Gastroesophageal sphincter (tissue), 4 donors: ENCODE results near the gene UGT1A8. TPM values are rescaled to one million over a fixed set of nuclear protein-coding genes. Genes with fewer than 3 reads are reported as not detected.

Source experiments
- ATAC-seq: fragments of 150-250 bp; one replicate; pipeline ENCODE4 v1.9.1; 2016; ENCODE audit warnings: mild to moderate bottlenecking, moderate library complexity
- H3K27ac ChIP-seq, 4 donors: fragments of 200-600 bp; sonication (generic) in 3 of 4; 1 replicate in 3 of 4; 2 replicates in 1 of 4; pipeline ENCODE4 v1.5.1; 2016 to 2019
- H3K27me3 ChIP-seq: fragments of 200-600 bp; sonication (generic); one replicate; pipeline ENCODE4 v1.5.1; 2019
- H3K36me3 ChIP-seq, 2 donors: fragments of 200-600 bp; sonication (generic); one replicate each; pipeline ENCODE4 v1.5.1; 2019; ENCODE audit warnings: control low read depth in 1 of 2
- H3K4me1 ChIP-seq, 3 donors: fragments of 200-600 bp; sonication (generic); 1 replicate in 2 of 3; 2 replicates in 1 of 3; pipeline ENCODE4 v1.5.1; 2016 to 2019; ENCODE audit warnings: control low read depth in 2 of 3
- H3K4me3 ChIP-seq, 2 donors: fragments of 200-600 bp; sonication (generic); one replicate each; pipeline ENCODE4 v1.5.1; 2019; ENCODE audit warnings: mild to moderate bottlenecking in 1 of 2, moderate library complexity in 1 of 2
- H3K9me3 ChIP-seq, 3 donors: fragments of 200-600 bp; sonication (generic); one replicate each; pipeline ENCODE4 v1.5.1; 2017 to 2019; ENCODE audit warnings: control low read depth in 2 of 3
- CTCF ChIP-seq, 4 experiments: fragments of 200-600 bp in 2 of 4; fragments of 450-650 bp in 2 of 4; sonication (generic) in 1 of 4; IDR thresholded peaks; one replicate each; pipeline ENCODE4 v1.5.1; 2017 to 2019; ENCODE audit warnings: antibody characterized with exemption in 4 of 4, mild to moderate bottlenecking in 2 of 4, moderate library complexity in 2 of 4
- EP300 ChIP-seq: sonication (generic); formaldehyde crosslinking; IDR thresholded peaks from one replicate; pipeline ENCODE4 v1.6.1; 2017; ENCODE audit warnings: antibody characterized with exemption, mild to moderate bottlenecking
- POLR2A ChIP-seq, 2 donors: fragments of 450-650 bp; IDR thresholded peaks; one replicate each; pipeline ENCODE4 v1.6.1; 2017; ENCODE audit warnings: antibody characterized with exemption in 2 of 2, mild to moderate bottlenecking in 2 of 2, moderate library complexity in 1 of 2
- POLR2AphosphoS5 ChIP-seq: sonication (generic); formaldehyde crosslinking; IDR thresholded peaks from one replicate; pipeline ENCODE4 v1.6.1; 2017; ENCODE audit warnings: antibody characterized with exemption
- WGBS, 2 donors: methylation state at CpG; one replicate each; pipeline ENCODE4 v1.1.5; 2018; ENCODE audit warnings: low coverage in 1 of 2; 5-methylcytosine and 5-hydroxymethylcytosine counted together
- total RNA-seq, 4 donors: library from RNA; depleted of rRNA; stranded (reverse); fragments of >200 nt; gene quantifications; one replicate each; pipeline ENCODE4 v1.1.0, GENCODE V29; 2016

Gene UGT1A8
- total RNA-seq, 4 donors from 2014 or later, result not detected

DNA sequence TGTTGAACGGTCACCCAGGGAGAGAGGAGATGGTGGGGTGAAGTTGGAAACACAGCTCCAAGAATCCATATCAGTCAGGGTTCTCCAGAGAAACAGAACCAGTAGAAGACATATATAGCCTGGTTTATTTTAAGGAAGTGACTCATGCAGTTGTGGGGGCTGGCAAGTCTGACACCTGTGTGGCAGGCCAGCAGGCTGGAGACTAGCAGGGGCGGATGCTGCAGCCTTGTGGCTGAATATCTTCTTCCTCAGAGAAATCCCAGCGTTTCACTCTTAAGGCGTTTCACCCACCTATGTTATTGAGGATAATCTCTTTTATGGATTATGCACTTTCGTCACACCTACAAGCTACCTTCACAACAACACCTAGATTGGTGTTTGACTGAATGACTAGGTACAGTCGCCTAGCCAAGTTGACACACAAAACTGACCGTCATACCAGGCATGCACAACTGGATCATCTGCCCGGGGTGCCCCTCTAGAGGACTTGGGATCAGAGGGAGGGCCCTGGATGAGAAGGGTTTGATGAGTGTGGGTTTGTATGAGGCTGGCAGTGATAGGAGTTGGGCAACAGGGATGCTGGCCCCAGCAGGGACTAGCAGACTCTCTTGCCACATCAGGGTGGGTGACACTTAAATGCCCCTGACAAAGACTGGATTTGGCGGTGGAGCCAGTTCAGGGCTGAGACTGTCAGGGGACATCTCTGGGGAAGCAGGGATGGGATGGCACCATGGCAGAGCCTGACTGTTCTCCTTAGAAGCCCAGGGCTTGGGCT, 184.1 kb downstream of the UGT1A8 start:
- Histone ChIP-seq H3K27me3 (peaks cover 13% of the 10 kb centered on the region), H3K4me3 (no peak overlapping the region), H3K4me1 (no peaks in the 10 kb centered on the region), H3K36me3 (no peaks in the 10 kb centered on the region), H3K9me3 (no peaks in the 10 kb centered on the region), H3K27ac (no peak overlapping the region)
- TF ChIP-seq EP300 (no peak), CTCF (IDR thresholded peaks at IDR 0.05) (no peak), POLR2AphosphoS5 (no peak), POLR2A (IDR thresholded peaks at IDR 0.05) (no peak)
- WGBS, 2 donors, result 66 to 70% methylated on average over 2 to 8 of the region's 9 CpGs
- no peak for ATAC-seq

GRCh38 chr2:233802132-233802815, 184.8 kb downstream of the UGT1A8 start:
- no peak overlapping the region for H3K4me3 ChIP-seq
- H3K27me3 ChIP-seq, result peaks cover 13% of the 10 kb centered on the region
- H3K36me3 ChIP-seq, result no peaks in the 10 kb centered on the region
- no peak overlapping the region for H3K27ac ChIP-seq
- H3K9me3 ChIP-seq, result no peaks in the 10 kb centered on the region
- WGBS, 2 donors, result 58 to 86% methylated on average over 1 to 2 of the region's 3 CpGs
- no peak for ATAC-seq
- TF ChIP-seq POLR2AphosphoS5 (no peak), CTCF (IDR thresholded peaks at IDR 0.05) (no peak), POLR2A (IDR thresholded peaks at IDR 0.05) (no peak), EP300 (no peak)
- H3K4me1 ChIP-seq, result no peaks in the 10 kb centered on the region

DNA sequence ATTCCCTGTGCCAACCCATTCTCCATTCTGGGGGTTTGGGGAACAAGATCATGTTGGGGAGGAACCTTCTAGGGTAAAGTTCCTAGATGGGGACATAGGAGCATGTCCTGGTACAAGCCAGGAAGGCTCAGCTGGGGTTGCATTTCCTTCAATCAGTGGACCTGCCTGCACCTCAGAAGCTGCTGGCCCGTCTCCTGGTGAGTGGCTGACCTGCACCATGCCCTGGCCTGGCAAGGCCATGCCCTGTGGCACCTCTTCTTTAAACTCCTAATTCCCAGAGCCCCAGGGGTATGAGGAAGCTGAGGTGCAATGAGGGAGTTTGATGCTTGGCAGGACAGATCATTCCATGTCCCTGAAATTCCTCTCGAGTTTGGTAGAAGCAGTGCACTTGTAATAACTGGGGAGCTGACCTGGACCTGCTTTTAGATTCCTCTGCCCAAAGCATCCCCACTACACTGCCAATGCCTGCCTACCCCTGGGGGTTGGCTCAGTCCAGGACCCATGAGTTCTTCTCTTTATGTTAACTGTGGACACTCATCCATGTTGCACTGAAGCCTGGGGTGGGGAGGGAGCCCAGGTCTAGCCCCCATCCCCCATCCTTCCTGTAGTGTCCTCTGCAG, 186.0 kb downstream of the UGT1A8 start:
- no CpG with 5 or more reads among the region's 2 CpGs for WGBS, 2 donors
- ATAC-seq, result no peak
- no peak overlapping the region for H3K4me3 ChIP-seq
- no peaks in the 10 kb centered on the region for H3K9me3 ChIP-seq
- no peak overlapping the region for H3K27ac ChIP-seq
- H3K36me3 ChIP-seq, result no peaks in the 10 kb centered on the region
- TF ChIP-seq POLR2AphosphoS5 (no peak), EP300 (no peak), CTCF (IDR thresholded peaks at IDR 0.05) (no peak), POLR2A (IDR thresholded peaks at IDR 0.05) (no peak)
- peaks cover 24% of the 10 kb centered on the region for H3K27me3 ChIP-seq
- H3K4me1 ChIP-seq, result no peaks in the 10 kb centered on the region

GRCh38 chr2:233803994-233804393, 186.6 kb downstream of the UGT1A8 start:
- 43% methylated on average over 2 of the region's 8 CpGs; no CpG with 5 or more reads in 1 of the 2 donors for WGBS, 2 donors
- no peak for ATAC-seq
- Histone ChIP-seq H3K4me1 (no peaks in the 10 kb centered on the region), H3K36me3 (no peaks in the 10 kb centered on the region), H3K27ac (no peak overlapping the region), H3K9me3 (no peaks in the 10 kb centered on the region), H3K27me3 (peaks cover 30% of the 10 kb centered on the region), H3K4me3 (no peak overlapping the region)
- no peak for TF ChIP-seq CTCF (IDR thresholded peaks at IDR 0.05)
- no peak for TF ChIP-seq POLR2AphosphoS5
- TF ChIP-seq POLR2A (IDR thresholded peaks at IDR 0.05), result no peak
- TF ChIP-seq EP300, result no peak
